Body of pancreas (tissue), 4 donors: Measurements from ENCODE around the gene PRRT4. TPM values are rescaled to one million over a fixed set of nuclear protein-coding genes. Genes with fewer than 3 reads are reported as not detected.

Experiments used
- ATAC-seq: fragments of 150-250 bp; one replicate; pipeline ENCODE4 v1.9.1; 2016
- DNase-seq, 4 donors: peaks; one replicate each; pipeline ENCODE4 v3.0.0-alpha.2; 2019
- H3K27ac ChIP-seq, 4 donors: fragments of 200-600 bp; sonication (generic); 1 replicate in 3 of 4; 2 replicates in 1 of 4; pipeline versions ENCODE4 v1.5.1 to v1.6.1; 2016 to 2019; ENCODE audit warnings: mild to moderate bottlenecking in 1 of 4, mixed read lengths in 1 of 4, moderate library complexity in 1 of 4
- H3K27me3 ChIP-seq, 2 donors: fragments of 200-600 bp; sonication (generic); one replicate each; pipeline ENCODE4 v1.6.0; 2016; ENCODE audit warnings: mild to moderate bottlenecking in 1 of 2
- H3K36me3 ChIP-seq, 2 donors: fragments of 200-600 bp; sonication (generic); replicated peaks in 1 of 2; 2 replicates each; pipeline ENCODE4 v1.5.1; 2016; ENCODE audit warnings: low read depth in 2 of 2; ENCODE audit not compliant: insufficient read depth in 1 of 2
- H3K4me1 ChIP-seq: fragments of 200-600 bp; sonication (generic); one replicate; pipeline ENCODE4 v1.6.0; 2016
- H3K4me3 ChIP-seq, 2 donors: fragments of 200-600 bp; sonication (generic); 1 replicate in 1 of 2; 2 replicates in 1 of 2; pipeline ENCODE4 v1.5.1; 2016 to 2019
- H3K9me3 ChIP-seq, 3 donors: fragments of 200-600 bp; sonication (generic); 1 replicate in 2 of 3; 2 replicates in 1 of 3; pipeline ENCODE4 v1.5.1; 2016
- POLR2A ChIP-seq, 3 donors: fragments of 450-650 bp; IDR thresholded peaks; one replicate each; pipeline ENCODE4 v1.6.1; 2016; ENCODE audit warnings: antibody characterized with exemption in 3 of 3, mild to moderate bottlenecking in 2 of 3
- WGBS, 2 donors: methylation state at CpG; one replicate each; pipeline ENCODE4 v1.1.5; 2017; 5-methylcytosine and 5-hydroxymethylcytosine counted together
- intact Hi-C: fragments of 100-400 bp; cut with DNase I; formaldehyde crosslinking; loops from one replicate; pipeline ENCODE4 v1.15.1; 2023
- total RNA-seq, 2 donors: library from RNA; depleted of rRNA; stranded (reverse); fragments of >200 nt; gene quantifications; one replicate each; pipeline ENCODE4 v1.1.0, GENCODE V29; 2016
- TF ChIP-seq, protein P1 (sequence below), 7 experiments: fragments of 450-650 bp in 4 of 7; fragments of 200-600 bp in 3 of 7; sonication (generic) in 3 of 7; IDR thresholded peaks; one replicate each; pipeline ENCODE4 v1.5.1; 2016 to 2019; ENCODE audit warnings: antibody characterized with exemption in 7 of 7

Gene PRRT4
- total RNA-seq, 2 donors from 2014 or later: 7.6 TPM; not detected in 1

DNA sequence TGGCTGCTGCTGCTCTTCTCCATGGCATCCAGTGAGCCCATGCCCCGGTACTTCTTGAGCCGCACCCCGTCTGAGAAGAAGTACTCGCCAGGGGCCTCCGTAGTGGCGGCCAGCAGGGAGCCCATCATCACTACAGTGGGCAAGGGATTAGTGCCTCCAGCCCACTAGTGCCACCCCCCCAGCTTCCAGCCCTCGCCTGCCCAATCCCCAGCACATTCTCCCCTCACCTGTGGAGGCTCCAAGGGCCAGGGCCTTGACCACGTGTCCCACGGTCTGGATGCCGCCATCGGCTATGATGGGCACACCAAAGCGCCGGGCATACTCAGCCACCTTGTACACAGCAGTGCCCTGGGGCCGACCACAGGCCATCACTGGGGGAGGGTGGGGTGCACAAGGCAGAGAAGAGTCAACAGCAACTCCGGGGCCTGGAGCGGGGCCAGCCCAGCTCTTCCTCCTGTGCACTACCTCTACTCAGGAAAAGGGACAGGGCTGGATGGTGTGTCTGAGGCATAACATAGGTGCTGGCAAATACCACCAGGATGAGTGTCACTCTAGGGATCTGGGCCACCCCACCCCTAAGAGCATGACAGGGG is 33.5 kb upstream of the PRRT4 start:
- DNase-seq: no peak
- intact Hi-C loops: no loop called here
- peaks cover 0 to 25% of the 10 kb centered on the region in 2 donors for H3K36me3 ChIP-seq
- ATAC-seq: no peak
- H3K27ac ChIP-seq: no peak overlapping the region
- H3K27me3 ChIP-seq: no peaks in the 10 kb centered on the region
- H3K4me3 ChIP-seq: no peak overlapping the region
- H3K9me3 ChIP-seq: no peaks in the 10 kb centered on the region
- H3K4me1 ChIP-seq: no peaks in the 10 kb centered on the region
- WGBS, 2 donors: 84 to 90% methylated on average over 7 to 16 of the region's 16 CpGs
- TF ChIP-seq, protein P1, sequence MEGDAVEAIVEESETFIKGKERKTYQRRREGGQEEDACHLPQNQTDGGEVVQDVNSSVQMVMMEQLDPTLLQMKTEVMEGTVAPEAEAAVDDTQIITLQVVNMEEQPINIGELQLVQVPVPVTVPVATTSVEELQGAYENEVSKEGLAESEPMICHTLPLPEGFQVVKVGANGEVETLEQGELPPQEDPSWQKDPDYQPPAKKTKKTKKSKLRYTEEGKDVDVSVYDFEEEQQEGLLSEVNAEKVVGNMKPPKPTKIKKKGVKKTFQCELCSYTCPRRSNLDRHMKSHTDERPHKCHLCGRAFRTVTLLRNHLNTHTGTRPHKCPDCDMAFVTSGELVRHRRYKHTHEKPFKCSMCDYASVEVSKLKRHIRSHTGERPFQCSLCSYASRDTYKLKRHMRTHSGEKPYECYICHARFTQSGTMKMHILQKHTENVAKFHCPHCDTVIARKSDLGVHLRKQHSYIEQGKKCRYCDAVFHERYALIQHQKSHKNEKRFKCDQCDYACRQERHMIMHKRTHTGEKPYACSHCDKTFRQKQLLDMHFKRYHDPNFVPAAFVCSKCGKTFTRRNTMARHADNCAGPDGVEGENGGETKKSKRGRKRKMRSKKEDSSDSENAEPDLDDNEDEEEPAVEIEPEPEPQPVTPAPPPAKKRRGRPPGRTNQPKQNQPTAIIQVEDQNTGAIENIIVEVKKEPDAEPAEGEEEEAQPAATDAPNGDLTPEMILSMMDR (IDR thresholded peaks at IDR 0.05): no peak
- no peak for TF ChIP-seq POLR2A (IDR thresholded peaks at IDR 0.05)

DNA sequence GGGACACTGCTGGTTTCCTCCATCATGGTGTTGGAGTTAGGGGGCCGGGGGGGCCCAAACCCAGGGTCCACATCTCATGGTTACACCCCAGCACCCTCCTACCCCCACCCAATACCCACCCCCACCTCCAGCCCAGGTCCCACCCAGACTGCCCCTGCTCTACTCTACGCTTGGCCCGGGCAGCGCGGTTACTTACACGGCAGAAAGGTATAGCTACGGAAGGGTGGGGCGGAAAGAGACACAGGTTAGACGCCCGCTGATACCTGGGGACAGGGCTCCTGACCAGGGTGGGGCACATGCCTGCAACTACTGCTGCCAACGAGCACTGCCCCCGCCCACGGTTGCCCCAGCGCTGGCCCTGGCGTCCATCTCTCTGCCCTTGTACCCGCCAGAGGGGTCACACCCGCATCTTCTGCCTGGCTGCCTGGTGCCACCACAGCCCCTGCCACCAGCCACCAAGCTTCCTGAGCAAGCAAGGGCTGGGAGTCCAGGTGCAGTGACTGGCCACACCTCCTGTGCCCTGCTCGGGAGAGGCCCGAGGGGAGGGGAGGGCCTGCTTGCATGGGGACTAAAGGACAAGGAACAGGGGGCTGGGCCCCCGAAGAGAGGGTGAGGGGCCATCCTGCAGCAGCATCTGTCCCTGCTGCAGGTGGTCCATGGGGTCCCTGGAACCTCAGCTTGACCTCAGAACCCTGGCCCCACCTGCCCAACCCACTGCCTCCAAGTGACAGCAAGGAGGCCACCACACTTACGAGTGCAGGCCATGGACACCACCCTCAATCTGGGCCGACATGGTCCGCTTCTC is 32.2 kb upstream of the PRRT4 start:
- Histone ChIP-seq H3K9me3 (no peaks in the 10 kb centered on the region), H3K36me3 (peaks cover 0 to 23% of the 10 kb centered on the region in 2 donors), H3K4me3 (no peak overlapping the region), H3K27me3 (no peaks in the 10 kb centered on the region), H3K27ac (no peak overlapping the region), H3K4me1 (no peaks in the 10 kb centered on the region)
- WGBS, 2 donors: 89 to 95% methylated on average over 5 to 21 of the region's 23 CpGs
- ATAC-seq (no peak), DNase-seq (no peak)
- intact Hi-C loops: no loop called here
- TF ChIP-seq POLR2A (IDR thresholded peaks at IDR 0.05): no peak
- TF ChIP-seq, protein P1 (IDR thresholded peaks at IDR 0.05): no peak

DNA sequence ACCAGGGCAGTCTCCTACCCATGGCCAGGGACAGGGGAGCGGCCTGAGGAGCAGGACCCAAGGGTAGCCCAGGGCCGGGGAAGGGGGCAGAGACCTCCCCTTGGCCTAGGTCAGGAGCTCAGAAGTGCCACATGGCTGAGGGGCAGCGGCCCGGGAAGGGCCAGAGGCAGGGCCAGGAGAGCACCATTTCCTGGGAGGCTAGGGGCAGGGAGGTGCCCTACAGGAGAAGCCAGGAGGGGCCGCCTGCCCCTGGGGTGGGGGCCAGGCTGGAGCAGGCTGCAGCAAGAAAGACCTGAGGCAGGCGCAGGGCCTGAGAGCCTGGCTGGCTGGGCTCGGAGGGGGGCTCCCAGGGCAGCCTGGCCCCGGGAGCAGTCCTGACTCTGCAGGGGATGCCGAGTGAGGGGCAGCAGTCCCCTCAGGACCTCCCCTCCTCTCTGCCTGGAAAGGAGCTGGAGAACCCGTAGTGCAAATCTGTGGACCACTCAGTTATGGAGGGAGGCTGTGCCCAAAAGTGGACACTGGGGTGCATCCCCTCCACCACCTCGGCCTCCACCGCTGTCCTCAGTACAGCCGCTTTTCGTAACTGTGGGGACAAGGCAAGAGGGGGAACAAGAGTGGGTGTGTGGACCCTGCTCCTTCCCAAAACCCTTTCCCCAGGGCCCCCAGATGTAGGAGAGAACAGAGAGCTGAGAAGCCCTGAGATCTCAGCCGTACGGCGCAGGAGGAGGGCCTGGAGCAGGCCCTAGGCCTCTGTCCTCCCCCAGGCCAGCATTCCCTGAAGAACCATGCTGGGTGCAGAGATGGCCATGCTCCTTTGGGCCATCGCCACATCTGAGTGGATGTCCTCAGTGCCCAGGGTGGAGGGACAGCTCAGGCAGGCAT is 31.2 kb upstream of the PRRT4 start:
- 93 to 96% methylated on average over 11 to 15 of the region's 18 CpGs for WGBS, 2 donors
- ATAC-seq (no peak), DNase-seq (no peak)
- Histone ChIP-seq H3K4me1 (no peaks in the 10 kb centered on the region), H3K9me3 (no peaks in the 10 kb centered on the region), H3K4me3 (no peak overlapping the region), H3K27me3 (no peaks in the 10 kb centered on the region), H3K27ac (no peak overlapping the region), H3K36me3 (peaks cover 0 to 16% of the 10 kb centered on the region in 2 donors)
- TF ChIP-seq, protein P1 (IDR thresholded peaks at IDR 0.05): no peak
- intact Hi-C loops: no loop called here

DNA sequence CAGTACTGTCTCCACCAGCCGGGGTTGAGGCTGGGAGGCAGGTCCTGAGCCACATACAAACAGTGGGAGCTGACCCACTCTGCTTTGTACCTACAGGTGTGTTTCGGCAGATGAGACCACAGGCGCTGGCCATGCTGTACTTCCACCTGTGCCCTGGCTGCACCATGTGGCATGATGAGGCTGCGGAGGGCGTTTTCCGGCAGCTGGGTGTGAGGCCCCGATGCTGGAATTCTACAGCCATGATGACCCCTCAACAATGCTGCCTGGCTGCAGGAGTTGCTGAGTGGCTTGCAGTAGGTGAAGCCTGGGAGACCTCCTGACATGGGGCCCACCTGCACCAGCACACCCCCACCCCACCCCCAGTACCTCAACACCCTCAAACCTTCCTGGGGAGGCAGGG is 30.3 kb upstream of the PRRT4 start:
- no peaks in the 10 kb centered on the region for H3K27me3 ChIP-seq
- 93 to 97% methylated on average over 6 of the region's 7 CpGs for WGBS, 2 donors
- no peak for TF ChIP-seq POLR2A (IDR thresholded peaks at IDR 0.05)
- TF ChIP-seq, protein P1 (IDR thresholded peaks at IDR 0.05): no peak
- H3K9me3 ChIP-seq: no peaks in the 10 kb centered on the region
- no peak for DNase-seq
- H3K4me3 ChIP-seq: no peak overlapping the region
- H3K36me3 ChIP-seq: peaks cover 0 to 11% of the 10 kb centered on the region in 2 donors
- H3K4me1 ChIP-seq: no peaks in the 10 kb centered on the region
- intact Hi-C loops: no loop called here
- H3K27ac ChIP-seq: no peak overlapping the region
- no peak for ATAC-seq
